Neural progenitor cell (in vitro differentiated cells): ENCODE results near the gene LRRN2.

Experiments used
- CTCF ChIP-seq: fragments of 200-600 bp; sonication (generic); IDR thresholded peaks from 2 replicates; pipeline ENCODE4 v1.5.1; 2017; ENCODE audit warnings: antibody characterized with exemption, mild to moderate bottlenecking
- EZH2 ChIP-seq: fragments of 200-600 bp; sonication (generic); IDR thresholded peaks from 2 replicates; pipeline ENCODE4 v1.6.1; 2017; ENCODE audit warnings: antibody characterized with exemption, mild to moderate bottlenecking, moderate library complexity
- EZH2phosphoT487 ChIP-seq: fragments of 200-600 bp; sonication (generic); IDR thresholded peaks from 2 replicates; pipeline ENCODE4 v1.6.1; 2017; ENCODE audit warnings: antibody characterized with exemption

GRCh38 chr1:204658295-204658694 lies 27.2 kb downstream of the LRRN2 start:
- TF ChIP-seq CTCF, result no peak
- no peak for TF ChIP-seq EZH2
- no peak for TF ChIP-seq EZH2phosphoT487
